B cell (primary cell): ENCODE data around the gene NME1. TPM values are rescaled to one million over a fixed set of nuclear protein-coding genes. Genes with fewer than 3 reads are reported as not detected.

ENCODE experiments used
- ATAC-seq: fragments of 200-7000 bp; cut with Tn5 transposase; one replicate; pipeline ENCODE4 v1.10.0; 2021; ENCODE audit warnings: low read depth, mild to moderate bottlenecking, moderate number of reproducible peaks, moderate library complexity
- CTCF ChIA-PET: fragments of 350-600 bp; sonication (Branson Sonifier 250); formaldehyde crosslinking; loops from one replicate; lab custom pipeline; 2021; ENCODE audit warnings: antibody characterized with exemption, inconsistent platforms; lab: Charles Lee
- POLR2A ChIA-PET: fragments of 350-600 bp; sonication (Branson Sonifier 250); formaldehyde crosslinking; loops from one replicate; lab custom pipeline; 2021; ENCODE audit warnings: antibody characterized with exemption; lab: Charles Lee
- DNase-seq: peaks from one replicate; pipeline ENCODE4 v3.0.0; 2013
- H2AFZ ChIP-seq: 2 replicates; pipeline ENCODE4 v1.6.1; 2012; ENCODE audit warnings: mild to moderate bottlenecking, low read depth, low read length; ENCODE audit not compliant: insufficient read depth, poor library complexity, severe bottlenecking
- H3K27ac ChIP-seq, 2 donors: 1 replicate in 1 of 2; 2 replicates in 1 of 2; pipeline ENCODE4 v1.5.1; 2012 to 2013; ENCODE audit warnings: low read length in 2 of 2, mild to moderate bottlenecking in 2 of 2, moderate library complexity in 1 of 2
- H3K27me3 ChIP-seq, 4 experiments: fragments of 200-600 bp in 1 of 4; sonication (generic) in 1 of 4; replicated peaks in 1 of 4; 1 replicate in 2 of 4; 2 replicates in 2 of 4; pipeline versions ENCODE4 v1.6.1 to v1.7.0; 2013 to 2016; ENCODE audit warnings: low read length in 3 of 4, mild to moderate bottlenecking in 2 of 4, mixed read lengths in 1 of 4, moderate library complexity in 1 of 4; ENCODE audit not compliant: insufficient read depth in 4 of 4, control insufficient read depth in 3 of 4; ENCODE audit errors: control extremely low read depth in 1 of 4
- H3K36me3 ChIP-seq, 2 experiments: replicated peaks in 1 of 2; 1 replicate in 1 of 2; 2 replicates in 1 of 2; pipeline versions ENCODE4 v1.6.1 to v1.7.1; 2013; ENCODE audit warnings: low read length in 1 of 2; ENCODE audit not compliant: insufficient read depth in 2 of 2, control insufficient read depth in 1 of 2; ENCODE audit errors: control extremely low read depth in 1 of 2, extremely low read depth in 1 of 2
- H3K4me1 ChIP-seq, 2 donors: fragments of 200-600 bp in 1 of 2; sonication (generic) in 1 of 2; 1 replicate in 1 of 2; 2 replicates in 1 of 2; pipeline versions ENCODE4 v1.5.1 to v1.6.1; 2013 to 2017; ENCODE audit warnings: low read length in 2 of 2; ENCODE audit not compliant: control insufficient read depth in 2 of 2, insufficient read depth in 2 of 2
- H3K4me2 ChIP-seq: replicated peaks from 2 replicates; pipeline ENCODE3; 2012; ENCODE audit warnings: mild to moderate bottlenecking, low read depth, low read length; ENCODE audit not compliant: poor library complexity, severe bottlenecking
- H3K4me3 ChIP-seq, 5 experiments: fragments of 200-600 bp in 1 of 5; sonication (generic) in 1 of 5; 1 replicate in 3 of 5; 2 replicates in 2 of 5; pipeline versions ENCODE4 v1.5.1 to v1.7.0; 2011 to 2016; ENCODE audit warnings: low read length in 4 of 5, mild to moderate bottlenecking in 4 of 5, low read depth in 2 of 5, control low read depth in 1 of 5, moderate library complexity in 1 of 5; ENCODE audit not compliant: insufficient read depth in 1 of 5; ENCODE audit errors: control extremely low read depth in 1 of 5, extremely low read depth in 1 of 5
- H3K79me2 ChIP-seq: fragments of 200-600 bp; sonication (generic); one replicate; pipeline ENCODE4 v1.6.0; 2016; ENCODE audit warnings: low read length; ENCODE audit not compliant: control insufficient read depth, insufficient read depth
- H3K9ac ChIP-seq: fragments of 200-600 bp; sonication (generic); 2 replicates; pipeline ENCODE4 v1.6.1; 2017; ENCODE audit warnings: mild to moderate bottlenecking, low read length, moderate library complexity
- H3K9me3 ChIP-seq, 3 donors: one replicate each; pipeline versions ENCODE4 v1.6.1 to v1.7.1; 2013; ENCODE audit warnings: low read length in 2 of 3; ENCODE audit not compliant: control insufficient read depth in 2 of 3, insufficient read depth in 1 of 3; ENCODE audit errors: control extremely low read depth in 1 of 3
- H4K20me1 ChIP-seq: 2 replicates; pipeline ENCODE4 v1.6.0; 2012; ENCODE audit warnings: mild to moderate bottlenecking, low read length; ENCODE audit not compliant: insufficient read depth, control insufficient read depth, poor library complexity, severe bottlenecking
- H3K27ac Mint-ChIP-seq: one replicate; pipeline ENCODE4 v1.8.0; 2021; ENCODE audit warnings: mixed read lengths
- H3K27me3 Mint-ChIP-seq: one replicate; pipeline ENCODE4 v1.8.0; 2021; ENCODE audit warnings: mixed read lengths
- H3K4me1 Mint-ChIP-seq: one replicate; pipeline ENCODE4 v1.8.0; 2021; ENCODE audit warnings: mixed read lengths
- H3K4me3 Mint-ChIP-seq: one replicate; pipeline ENCODE4 v1.8.0; 2021; ENCODE audit warnings: mixed read lengths
- H3K9me3 Mint-ChIP-seq: one replicate; pipeline ENCODE4 v1.8.0; 2022; ENCODE audit warnings: mixed read lengths; ENCODE audit not compliant: insufficient read depth
- EZH2 ChIP-seq: IDR thresholded peaks from 2 replicates; pipeline ENCODE4 v1.6.1; 2012; ENCODE audit warnings: borderline replicate concordance, low read depth, mild to moderate bottlenecking, moderate library complexity, low read length; ENCODE audit not compliant: insufficient read depth, poor library complexity, severe bottlenecking
- WGBS: methylation state at CpG from one replicate; pipeline ENCODE4 v1.1.5; 2013; ENCODE audit warnings: missing lambda C conversion rate; ENCODE audit not compliant: insufficient coverage; 5-methylcytosine and 5-hydroxymethylcytosine counted together
- intact Hi-C: fragments of 100-400 bp; cut with micrococcal nuclease; formaldehyde crosslinking; loops from one replicate; pipeline ENCODE4 v1.10.0; 2022
- polyA plus RNA-seq: library from polyadenylated mRNA; depleted of rRNA; stranded (reverse); fragments of >200 nt; gene quantifications from 2 replicates; pipeline ENCODE4 v1.2.3, GENCODE V29; 2012
- total RNA-seq, 2 donors: library from RNA; stranded (reverse); fragments of 120-200 nt in 1 of 2; gene quantifications; 1 replicate in 1 of 2; 2 replicates in 1 of 2; pipeline versions ENCODE4 v1.2.3 to v1.2.4, GENCODE V29; 2013 to 2022
- TF ChIP-seq, protein P1 (sequence below): fragments of 200-600 bp; IDR thresholded peaks from one replicate; pipeline ENCODE4 v1.8.0; 2022; ENCODE audit warnings: antibody characterized with exemption, mild to moderate bottlenecking

The NME1 gene
- total and polyA plus RNA-seq, 2 donors (not counting 1 experiment from before 2014, with no cell fraction given) = 19.0 to 27.5 TPM

- H3K9me3 Mint-ChIP-seq = no peaks in the 10 kb centered on the region
- WGBS = 19% methylated on average over 21 of the region's 21 CpGs
- TF ChIP-seq, protein P1, sequence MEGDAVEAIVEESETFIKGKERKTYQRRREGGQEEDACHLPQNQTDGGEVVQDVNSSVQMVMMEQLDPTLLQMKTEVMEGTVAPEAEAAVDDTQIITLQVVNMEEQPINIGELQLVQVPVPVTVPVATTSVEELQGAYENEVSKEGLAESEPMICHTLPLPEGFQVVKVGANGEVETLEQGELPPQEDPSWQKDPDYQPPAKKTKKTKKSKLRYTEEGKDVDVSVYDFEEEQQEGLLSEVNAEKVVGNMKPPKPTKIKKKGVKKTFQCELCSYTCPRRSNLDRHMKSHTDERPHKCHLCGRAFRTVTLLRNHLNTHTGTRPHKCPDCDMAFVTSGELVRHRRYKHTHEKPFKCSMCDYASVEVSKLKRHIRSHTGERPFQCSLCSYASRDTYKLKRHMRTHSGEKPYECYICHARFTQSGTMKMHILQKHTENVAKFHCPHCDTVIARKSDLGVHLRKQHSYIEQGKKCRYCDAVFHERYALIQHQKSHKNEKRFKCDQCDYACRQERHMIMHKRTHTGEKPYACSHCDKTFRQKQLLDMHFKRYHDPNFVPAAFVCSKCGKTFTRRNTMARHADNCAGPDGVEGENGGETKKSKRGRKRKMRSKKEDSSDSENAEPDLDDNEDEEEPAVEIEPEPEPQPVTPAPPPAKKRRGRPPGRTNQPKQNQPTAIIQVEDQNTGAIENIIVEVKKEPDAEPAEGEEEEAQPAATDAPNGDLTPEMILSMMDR = no peak
- TF ChIP-seq EZH2 = no peak
- Histone ChIP-seq H4K20me1 (no peaks in the 10 kb centered on the region), H2AFZ (peak overlapping the region; percentile 94), H3K9ac (peak overlapping the region; percentile 80), H3K27ac (peak overlapping the region; percentile 46 to 77), H3K36me3 (peaks cover 3 to 27% of the 10 kb centered on the region in 2 experiments), H3K4me2 (peak overlapping the region; percentile 94), H3K4me3 (peak overlapping the region; percentile 57 to 83 (median 74)), H3K27me3 (no peaks in the 10 kb centered on the region), H3K9me3 (no peaks in the 10 kb centered on the region), H3K4me1 (peaks cover 9 to 22% of the 10 kb centered on the region in 2 donors), H3K79me2 (no peaks in the 10 kb centered on the region)
- ATAC-seq = peak; percentile 28
- H3K27me3 Mint-ChIP-seq = no peaks in the 10 kb centered on the region
- H3K4me3 Mint-ChIP-seq = peak overlapping the region; percentile 97
- no peak for DNase-seq
- H3K27ac Mint-ChIP-seq = peak overlapping the region; percentile 99
- ChIA-PET POLR2A (interaction anchor here (0.5 to 2.0 kb wide), 6 partner anchors 10 to 744 kb away, joined by 3 to 20 read pairs (median 4); partner anchors contain the start of genes NME1 and TOB1), CTCF (interaction anchor here (1.1 to 5.2 kb wide), 4 partner anchors 11 to 167 kb away, joined by 3 to 32 read pairs (median 8); partner anchors contain the start of gene NME1)
- intact Hi-C loops = loop anchor here (1.0 to 5.0 kb wide), 6 partner anchors 12 to 618 kb away; partner anchors contain the start of genes ANKRD40, MBTD1, NME1 and SPAG9
- peaks cover 16% of the 10 kb centered on the region for H3K4me1 Mint-ChIP-seq
Observed at GRCh38 chr17:51165680-51166197, 12.4 kb downstream of the NME1 start.
